ENCODE results near the gene KCNK5. TPM values are rescaled to one million over a fixed set of nuclear protein-coding genes. Genes with fewer than 3 reads are reported as not detected.

Gene KCNK5
- total and polyA plus RNA-seq, 9 of the 15 experiments (the other 6 are each of a cell fraction or from before 2014, with no cell fraction given) = 1.5 to 45.8 (median 25.8) TPM

GRCh38 chr6:39195792-39196385 lies 33.4 kb downstream of the KCNK5 start (continued):
- TF ChIP-seq GTF3C2 (IDR thresholded peaks at IDR 0.05; ENCODE audit: borderline replicate concordance, extremely low read depth, insufficient read length) (no peak), ZNF408 (CRISPR knock-in tag; IDR thresholded peaks at IDR 0.05; ENCODE audit: low read depth) (no peak), ZNF449 (CRISPR knock-in tag; IDR thresholded peaks at IDR 0.05) (no peak), ZFX (CRISPR knock-in tag; IDR thresholded peaks at IDR 0.05) (no peak), STAT5B (CRISPR knock-in tag; IDR thresholded peaks at IDR 0.05) (no peak), ZNF740 (CRISPR knock-in tag; IDR thresholded peaks at IDR 0.05) (no peak), ZNF740 (tag; IDR thresholded peaks at IDR 0.05) (no peak), CAMTA2 (CRISPR knock-in tag; conservative IDR thresholded peaks at IDR 0.05) (no peak), SNIP1 (IDR thresholded peaks at IDR 0.05; ENCODE audit: low read depth) (no peak), TAL1 (IDR thresholded peaks at IDR 0.05) (peak; percentile 58), ZNF282 (CRISPR knock-in tag; IDR thresholded peaks at IDR 0.05) (no peak), NRF1 (conservative IDR thresholded peaks at IDR 0.05 in 1 of 2, IDR thresholded peaks at IDR 0.05 in 1 of 2) (no peak), ELK3 (CRISPR knock-in tag; IDR thresholded peaks at IDR 0.05) (no peak), TFE3 (CRISPR knock-in tag; IDR thresholded peaks at IDR 0.05) (no peak), FOXP4 (CRISPR knock-in tag; IDR thresholded peaks at IDR 0.05; ENCODE audit: borderline replicate concordance) (no peak), SNAPC5 (CRISPR knock-in tag; IDR thresholded peaks at IDR 0.05) (no peak), BRF1 (IDR thresholded peaks at IDR 0.05; ENCODE audit: borderline replicate concordance, extremely low read depth, insufficient read length) (no peak), FOXP1 (CRISPR knock-in tag; IDR thresholded peaks at IDR 0.05) (no peak)
